NCI-H748 (cell line): ENCODE data around the gene MRPL1.
A peak's percentile ranks its signal among the peaks of the same experiment; 100 is the strongest.

Source experiments
- DNase-seq: peaks from one replicate; lab custom pipeline; 2025; ENCODE audit not compliant: unreplicated experiment; lab: John Stamatoyannopoulos, UW

The MRPL1 gene

DNA sequence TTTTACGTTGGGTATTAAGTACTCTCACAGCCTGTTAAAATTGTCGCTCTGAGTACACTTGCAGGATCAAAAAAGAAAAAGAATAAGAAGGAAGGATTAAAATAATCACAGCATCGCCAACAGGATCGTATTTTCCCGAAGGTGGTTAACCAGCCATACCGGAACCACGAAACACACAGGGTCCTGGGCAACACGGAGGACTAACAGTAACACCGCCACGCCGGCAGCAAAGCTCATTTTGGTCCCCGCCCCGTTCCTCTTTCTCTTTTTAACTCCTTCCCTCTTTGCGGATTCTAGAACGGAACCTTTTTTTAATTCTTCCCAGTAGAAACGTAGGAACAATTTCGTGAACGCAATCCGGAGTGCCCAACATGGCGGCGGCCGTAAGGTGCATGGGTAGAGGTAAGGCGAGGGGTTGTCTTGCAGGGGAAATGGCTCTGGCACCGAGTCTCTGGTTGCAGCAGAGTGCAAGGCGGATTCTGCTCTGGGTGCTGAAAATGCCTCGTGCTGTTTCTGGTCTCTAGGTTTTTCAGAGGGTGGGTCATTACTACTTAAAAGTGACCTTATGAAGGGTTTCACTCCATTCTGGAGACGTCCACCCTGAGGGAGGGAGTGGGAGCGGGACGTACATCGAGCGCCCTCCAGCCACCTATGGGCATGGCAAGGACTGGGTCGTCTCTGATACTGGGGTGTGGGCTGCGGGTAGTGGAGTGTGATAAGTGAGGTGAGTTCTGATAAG lies at the start of gene MRPL1:
TSS of gene MRPL1 (plus strand) at position 353 of the 739 bp plus-strand sequence. CDS start at position 372, 19 bp downstream.
- DNase-seq, result peak; percentile 95

DNA sequence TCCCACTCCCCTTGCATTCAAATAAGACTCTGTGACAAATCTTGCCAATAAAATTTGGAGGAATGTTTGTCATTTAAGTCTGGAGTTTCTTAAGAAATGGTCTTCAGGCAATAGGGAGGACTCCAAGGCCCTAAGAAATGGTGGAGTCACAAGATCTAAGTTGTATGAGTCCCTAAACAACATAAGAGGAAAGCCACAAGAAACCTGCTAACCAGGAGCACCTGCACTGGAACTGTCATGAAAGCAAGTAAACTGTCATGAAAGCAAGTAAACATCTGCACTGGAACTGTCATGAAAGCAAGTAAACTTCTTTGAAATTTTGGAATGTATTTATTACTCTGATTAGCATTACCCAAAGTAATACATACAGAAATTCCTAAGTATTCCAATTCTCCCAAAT lies 47.0 kb upstream of the MRPL1 start:
- no peak for DNase-seq

DNA sequence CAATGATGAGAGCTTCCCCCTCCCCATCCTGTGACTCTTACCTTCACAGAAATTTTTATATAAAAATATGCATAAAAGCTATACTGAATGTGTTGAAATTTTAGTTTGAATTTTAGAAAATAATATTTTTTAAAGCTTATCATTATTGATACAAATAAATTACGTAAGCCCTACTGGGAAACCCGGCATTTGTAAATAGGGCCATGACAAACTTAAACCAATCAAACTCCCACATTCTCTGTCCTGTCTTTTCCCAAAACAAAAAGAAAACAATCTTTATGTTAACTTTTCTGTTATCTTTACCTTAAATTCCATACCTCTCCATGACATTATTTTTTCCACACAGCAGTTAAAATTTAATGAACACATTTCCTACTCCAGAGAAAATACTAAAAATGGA lies 46.1 kb upstream of the MRPL1 start:
- DNase-seq, result no peak

DNA sequence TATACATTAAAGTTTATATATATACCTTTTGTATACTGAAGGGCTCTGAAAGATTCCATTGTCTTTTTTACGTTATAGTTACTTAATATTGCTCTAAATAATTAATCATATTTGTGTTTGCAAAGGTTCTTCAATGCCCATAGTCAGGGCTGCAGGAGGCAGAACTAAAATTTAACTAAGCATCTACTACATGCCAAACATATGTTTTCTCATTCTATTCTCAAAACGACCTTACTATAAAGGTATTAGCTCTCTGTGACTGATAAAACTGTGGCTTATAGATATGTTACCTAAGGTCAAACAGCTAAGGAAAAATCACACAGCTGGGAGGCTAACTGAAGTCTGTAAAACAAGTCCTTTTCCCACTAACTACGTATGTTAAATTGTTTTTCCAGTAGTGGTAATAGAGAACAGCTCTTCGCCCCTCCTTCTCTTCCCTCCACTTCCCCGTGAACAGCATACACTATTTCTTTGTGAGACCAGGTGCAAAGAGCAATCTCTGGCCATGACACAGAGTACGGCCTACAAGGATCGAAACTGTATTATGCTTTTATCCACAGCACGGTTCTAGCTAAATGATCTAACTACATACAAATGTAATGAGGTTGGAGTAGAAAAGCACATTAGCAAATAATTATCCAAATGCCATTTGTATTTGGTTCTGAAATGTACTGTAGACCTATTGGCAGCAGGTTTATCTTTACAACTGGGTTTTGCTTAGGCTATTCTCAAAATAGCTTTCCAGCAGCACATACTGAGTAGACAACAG lies 45.1 kb upstream of the MRPL1 start:
- no peak for DNase-seq

DNA sequence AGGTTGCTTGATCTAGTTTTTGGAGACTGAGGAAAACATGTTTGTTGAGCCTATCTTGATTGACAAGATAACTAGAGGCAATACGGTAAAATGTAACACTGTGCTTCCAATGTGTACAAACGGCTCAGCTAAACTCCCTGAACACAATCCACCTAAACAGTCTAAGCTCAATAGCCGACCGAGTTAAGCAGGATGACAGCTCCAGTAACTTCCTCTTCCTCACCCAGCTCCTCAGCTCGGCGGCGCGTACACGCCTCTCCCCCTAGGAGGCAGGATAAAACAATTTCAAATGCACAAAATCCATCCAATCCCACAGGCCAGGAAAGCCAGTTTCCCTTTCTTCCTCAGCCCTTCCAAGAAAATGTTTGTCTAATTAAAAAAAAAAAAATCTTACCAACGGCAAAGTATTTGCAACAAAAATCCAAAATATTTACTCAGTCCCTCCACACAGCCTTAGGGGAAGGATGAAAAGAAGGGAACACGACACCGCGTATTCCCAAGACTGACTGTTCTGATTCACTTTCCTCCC lies 44.5 kb upstream of the MRPL1 start:
- peak; percentile 78 for DNase-seq

DNA sequence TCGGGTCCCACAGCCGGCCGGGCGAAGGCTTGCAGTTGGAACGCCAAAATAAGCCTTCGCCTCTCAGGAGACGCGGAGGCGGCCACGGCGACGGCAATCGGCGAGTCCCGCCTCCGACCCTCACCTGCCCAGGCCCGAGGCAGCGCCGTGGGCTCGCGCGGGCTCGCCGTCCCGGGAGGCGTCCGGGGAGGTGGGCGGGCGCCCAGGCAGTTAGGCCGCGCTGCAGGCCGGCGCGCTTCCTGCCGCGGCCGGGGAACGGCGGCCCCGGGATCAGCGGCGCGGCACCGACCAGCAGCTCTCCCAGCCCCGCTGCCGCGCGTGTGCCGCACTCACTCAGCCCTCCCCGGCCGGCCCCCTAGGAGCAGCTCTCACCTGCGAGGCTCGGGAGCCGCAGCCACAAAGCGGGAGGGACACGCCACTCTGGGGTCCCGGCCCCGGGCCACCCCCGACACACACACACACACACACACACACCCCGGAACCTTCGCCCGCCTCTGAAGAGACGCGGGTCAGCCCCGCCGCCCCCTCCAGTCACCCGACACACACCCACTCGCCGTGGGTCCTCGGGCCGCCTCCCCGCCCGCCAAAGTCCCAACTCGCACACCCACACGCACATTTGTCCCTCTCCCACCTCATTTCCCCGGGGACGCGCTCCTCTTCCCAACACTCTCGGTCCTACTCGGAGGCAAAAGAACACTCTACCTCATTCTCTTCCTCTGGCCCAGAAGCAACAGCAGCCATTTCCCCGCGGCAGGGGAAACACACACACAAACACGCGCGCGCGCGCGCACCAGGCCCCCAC lies 43.8 kb upstream of the MRPL1 start, which contains the start of gene CNOT6L:
TSS of gene CNOT6L (minus strand) at position 767 of the 802 bp plus-strand sequence. CDS start at position 707, 60 bp downstream.
- peak; percentile 72 for DNase-seq

DNA sequence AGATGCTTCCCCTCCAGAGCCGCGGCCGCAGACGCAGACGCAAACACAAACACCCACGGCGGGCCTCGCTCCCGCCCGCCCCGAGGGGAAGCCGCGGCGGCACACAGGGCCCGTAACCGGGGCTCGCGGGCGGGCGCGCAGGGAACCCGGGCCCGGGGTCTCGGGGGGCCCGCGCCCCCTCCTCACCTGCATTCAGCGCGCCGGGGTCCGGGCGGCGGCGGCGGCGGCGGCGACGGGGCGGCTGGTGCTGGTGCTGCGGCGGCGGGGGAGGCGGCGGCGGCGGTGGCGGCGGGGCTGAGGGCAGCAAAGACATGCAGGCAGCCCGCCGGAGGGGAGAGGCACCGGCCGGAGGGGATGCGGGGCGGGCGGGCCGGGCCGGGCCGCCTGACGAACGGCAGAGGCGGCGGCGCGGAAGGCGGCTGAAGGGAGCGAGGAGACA lies 43.2 kb upstream of the MRPL1 start:
- DNase-seq, result no peak

DNA sequence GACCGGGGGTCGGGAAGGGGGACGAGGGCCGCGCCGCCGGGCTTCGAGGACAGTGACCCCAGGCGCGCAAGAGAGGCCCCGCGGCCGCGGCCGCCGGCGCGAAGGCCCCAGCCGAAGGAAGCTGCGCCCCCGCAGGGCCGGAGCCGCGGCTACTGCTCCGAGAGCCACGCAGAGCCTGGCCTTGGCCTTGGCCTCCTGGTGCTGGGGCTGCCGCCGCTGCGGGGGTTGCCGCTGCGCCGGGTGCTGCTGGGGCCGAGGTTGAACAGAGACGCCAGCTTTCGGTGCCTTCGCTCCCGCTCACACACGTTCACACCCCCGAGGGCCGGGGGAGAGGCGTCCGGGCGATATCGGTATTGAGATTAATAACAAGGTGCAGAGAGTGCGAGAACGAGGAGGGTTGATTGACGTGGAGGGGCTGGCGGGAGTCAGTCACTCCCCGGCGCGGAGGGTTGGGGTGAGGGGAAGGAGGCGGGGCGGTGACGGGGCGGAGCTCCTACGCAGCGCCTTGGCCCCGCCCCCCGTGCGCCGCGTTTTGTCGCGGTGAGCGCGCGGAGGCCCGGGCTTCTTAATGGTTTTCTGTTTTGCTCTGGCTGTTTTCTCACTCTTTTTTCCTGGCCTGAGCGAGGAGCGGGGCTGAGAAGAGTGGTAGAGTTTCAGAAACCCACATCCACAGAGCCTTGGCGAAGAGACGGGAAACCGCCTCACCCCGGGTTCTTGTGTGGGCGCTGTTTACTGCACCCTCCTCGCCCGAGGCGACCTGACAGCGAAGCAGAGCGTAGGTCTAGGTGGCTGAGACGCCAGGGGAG lies 42.6 kb upstream of the MRPL1 start:
- DNase-seq, result peak; percentile 87

DNA sequence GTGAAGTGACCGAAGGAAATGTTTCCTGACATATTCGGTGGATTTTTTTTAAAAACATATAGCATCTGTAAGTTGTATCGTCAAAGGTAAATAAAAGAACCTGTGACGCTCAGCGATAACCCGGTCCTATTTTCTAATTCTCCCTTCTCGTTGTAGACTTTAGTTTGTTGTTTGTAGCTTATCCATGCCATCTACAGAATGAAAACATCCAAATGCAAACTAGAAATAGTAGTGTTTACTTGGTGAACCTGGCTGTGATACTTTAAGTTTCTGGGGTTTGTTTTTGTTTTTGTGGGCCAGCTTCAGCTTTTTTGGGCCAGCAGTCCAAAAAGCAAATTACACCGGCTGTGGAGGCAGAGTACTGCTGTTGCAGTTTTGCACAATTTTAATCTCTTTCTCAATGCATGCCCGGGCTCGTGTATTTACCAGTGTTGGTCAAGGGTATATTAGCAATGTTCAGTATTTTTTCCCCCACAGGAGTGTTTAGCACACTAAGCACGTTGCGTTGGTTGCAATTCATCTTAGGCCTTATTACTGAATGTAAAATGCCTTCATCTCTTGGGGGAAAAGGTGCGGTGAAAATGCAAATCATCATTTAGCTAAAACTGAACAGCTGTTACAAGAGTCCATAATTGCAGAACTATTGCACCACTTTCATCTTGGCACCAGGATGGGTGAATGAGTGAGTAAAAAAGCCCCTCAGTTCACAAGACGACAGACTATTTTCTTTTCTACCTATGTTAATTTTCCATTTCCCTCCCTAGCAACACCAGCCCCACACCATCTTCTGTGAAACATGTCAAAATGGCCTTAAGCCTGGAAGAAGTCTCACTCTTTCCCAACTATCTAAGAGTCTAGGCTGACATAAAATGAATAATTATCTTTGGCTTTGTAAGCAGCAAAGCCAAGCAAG lies 41.7 kb upstream of the MRPL1 start:
- peak; percentile 10 for DNase-seq

DNA sequence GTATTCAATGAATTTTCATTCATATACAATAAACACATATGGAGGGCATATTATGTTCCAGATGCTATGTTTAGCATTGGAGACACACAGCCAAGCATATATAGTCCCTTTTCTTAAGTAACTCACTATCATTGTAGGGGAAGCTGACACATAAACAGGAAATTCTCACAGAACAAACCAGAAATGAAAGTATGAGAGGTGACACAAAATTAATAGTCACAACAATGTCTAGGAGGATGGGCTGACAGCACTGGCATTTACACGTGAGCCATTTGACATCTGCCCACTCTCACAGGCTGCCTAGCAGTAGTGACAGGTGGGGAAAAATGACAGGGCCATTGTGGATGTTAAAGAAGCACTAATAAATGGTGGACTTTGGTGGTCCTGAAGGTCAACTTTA lies 40.9 kb upstream of the MRPL1 start:
- no peak for DNase-seq

DNA sequence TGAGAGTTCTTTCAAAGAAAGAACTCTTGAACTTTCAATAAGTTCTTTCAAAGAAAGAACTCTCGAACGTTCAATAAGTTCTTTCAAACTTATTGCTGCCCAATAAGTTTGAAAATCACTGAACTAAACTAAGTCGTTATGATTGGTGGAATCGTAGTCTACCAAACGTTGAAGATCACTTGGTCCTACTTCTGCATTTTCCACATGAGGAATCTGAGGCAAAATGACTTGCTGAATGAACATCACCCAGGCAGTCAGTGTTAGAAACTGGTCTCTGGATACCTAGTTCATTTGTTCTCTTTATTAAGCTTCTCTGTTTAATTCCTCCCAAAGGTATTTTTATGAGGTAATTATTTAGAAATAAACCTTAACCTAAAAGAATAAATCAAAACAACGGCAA lies 36.4 kb upstream of the MRPL1 start:
- DNase-seq, result no peak

DNA sequence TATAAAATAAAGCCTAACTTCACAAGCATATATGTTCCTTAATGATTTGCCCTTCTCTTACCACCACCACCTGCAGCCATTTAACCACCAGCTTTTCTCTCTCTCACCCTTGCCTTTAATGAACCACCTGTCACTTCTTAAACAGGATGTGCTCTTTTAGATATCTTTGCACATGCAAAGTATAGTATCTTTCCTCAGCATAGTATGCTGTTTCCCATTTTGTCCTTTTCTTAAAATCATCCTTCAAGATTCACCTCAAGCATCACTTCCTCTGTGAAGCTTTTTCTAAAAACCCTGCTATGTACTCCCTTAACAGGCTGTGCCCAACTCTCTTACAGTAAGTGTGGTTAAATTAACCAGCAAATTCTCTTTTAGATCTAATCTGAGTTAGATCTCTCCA lies 35.3 kb upstream of the MRPL1 start:
- no peak for DNase-seq

DNA sequence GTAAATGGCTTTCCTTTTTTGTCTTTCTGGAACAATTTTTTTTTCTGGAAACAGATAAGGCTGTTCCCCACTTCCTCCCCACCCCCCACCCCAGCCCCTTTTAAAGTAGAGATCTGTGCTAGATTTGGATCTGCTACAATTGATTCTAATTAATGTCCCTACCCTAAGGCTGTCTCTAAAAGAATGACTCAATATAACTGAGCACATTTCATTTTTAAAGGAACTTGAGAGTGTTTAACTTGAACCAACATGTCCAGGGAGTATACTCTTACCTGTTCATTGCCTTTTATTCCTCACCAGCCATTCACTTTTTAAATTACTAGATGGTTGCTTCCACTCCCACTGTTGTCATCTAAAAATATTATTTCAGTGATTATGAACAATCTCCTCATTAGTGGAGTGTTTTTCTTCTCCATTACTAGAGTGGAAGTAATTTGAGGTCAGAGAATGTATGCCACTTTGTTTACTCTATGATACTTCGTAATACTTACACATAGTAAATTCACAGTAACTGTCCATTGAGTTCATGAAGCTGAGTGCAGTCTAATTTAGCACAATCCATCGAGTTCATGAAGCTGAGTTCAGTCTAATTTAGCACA lies 29.4 kb upstream of the MRPL1 start:
- DNase-seq, result peak; percentile 2

DNA sequence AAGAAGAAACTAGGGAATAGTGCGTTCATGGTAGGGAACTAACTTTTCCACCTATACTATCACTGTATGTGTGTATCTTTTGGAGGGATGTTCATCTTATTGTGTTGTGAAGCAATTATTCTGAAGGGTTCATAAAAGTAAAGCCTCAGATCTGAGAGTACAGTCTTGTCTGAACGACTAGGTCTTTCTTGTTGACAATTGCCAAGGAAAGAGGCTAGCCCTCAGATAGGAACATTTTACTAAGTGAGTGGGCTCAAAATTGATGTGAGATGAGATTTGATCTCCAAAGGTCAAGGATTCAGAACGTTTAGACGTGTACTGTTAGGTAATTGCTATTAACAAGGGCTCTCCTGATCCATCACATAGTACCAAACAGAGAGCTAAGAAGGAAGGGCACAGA lies 28.2 kb upstream of the MRPL1 start:
- DNase-seq, result no peak

DNA sequence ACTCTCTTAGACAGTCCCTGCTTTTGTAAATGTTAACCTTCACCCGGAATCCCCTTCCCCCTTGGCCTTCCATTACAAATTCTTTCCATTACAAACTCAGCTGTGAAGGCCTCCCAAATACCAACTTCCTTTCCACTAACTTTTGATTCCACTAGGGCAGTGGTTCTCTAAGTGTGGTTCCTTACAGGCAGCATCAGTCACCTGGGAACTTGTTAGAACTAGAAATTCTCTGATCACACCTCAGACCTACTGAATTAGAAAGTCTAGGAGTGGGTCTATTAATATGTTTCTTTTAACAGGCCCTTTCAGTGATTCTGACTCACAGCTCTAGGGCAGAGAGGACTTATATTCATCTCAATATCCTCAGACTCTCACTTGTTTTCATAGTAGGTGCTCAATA lies 19.0 kb upstream of the MRPL1 start:
- DNase-seq, result no peak

DNA sequence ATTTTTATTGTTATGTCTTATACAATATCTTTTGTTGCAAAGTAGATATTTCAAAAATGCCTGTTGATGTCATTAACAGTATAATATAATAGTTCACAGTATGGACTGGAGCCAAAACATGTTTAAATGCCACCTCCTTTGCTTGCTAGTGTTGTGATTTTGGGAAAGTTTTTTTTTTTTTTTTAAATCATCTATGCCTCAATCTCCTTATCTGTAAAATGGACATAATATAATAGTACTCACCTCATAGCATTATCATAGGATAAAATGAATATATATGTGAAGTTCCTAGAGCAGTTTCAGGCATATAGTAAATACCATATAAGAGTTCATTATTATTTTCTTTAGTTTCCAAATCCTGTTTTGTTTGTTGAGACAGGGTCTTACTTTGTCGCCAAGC lies 18.3 kb upstream of the MRPL1 start:
- no peak for DNase-seq

DNA sequence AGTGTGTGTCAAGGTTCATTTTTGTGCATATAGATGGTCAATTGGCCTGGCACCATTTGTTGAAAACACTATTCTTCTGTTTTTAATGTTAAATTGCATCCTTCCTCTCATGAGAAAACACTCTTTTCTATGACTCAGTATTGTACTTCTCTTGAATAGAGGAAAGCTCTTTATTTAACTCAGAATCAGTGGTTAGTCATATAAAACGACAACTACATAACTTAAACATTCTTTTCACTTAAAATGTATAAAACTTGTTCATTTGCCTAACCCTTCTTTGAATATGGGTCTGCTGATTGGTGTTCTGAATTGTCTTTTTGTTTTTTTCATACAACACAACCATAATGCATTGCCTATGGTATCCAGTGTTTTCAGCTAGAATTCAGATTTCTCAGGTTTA lies 17.2 kb upstream of the MRPL1 start:
- no peak for DNase-seq

DNA sequence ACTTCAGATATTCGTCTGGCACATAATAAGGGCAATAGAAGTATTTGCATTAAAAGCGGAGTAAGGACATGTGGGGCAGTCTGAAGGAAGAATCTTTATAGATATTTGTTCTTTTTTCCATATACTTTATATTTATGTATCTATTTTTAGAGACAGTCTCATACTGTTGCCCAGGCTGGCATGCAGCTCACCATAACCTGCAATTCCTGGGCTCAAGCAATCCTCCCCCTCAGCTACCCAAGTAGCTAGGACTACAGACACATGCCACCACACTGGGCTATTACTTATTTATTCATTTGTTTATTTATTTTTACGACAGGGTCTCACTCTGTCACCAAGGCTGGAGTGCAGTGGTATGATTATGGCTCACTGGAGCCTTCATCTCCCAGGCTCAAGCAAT lies 16.7 kb upstream of the MRPL1 start:
- DNase-seq, result no peak

DNA sequence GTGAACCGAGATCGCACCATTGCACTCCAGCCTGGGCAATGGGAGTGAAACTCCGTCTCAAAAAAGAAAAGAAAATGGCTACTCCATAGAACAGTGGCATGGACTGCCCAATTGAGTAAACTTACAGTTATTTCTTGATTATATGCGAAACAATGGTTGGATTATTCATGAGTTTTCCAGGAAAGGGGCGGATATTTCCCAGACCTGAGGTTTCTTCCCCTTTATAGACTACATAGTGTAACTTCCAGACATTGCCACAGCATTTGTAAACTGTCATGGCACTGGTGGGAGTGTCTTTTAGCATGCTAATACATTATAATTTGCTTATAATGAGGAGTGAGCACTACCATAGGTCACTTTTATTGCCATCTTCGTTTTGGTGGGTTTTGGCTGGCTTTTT lies 14.1 kb upstream of the MRPL1 start:
- no peak for DNase-seq
